Activated CD8-positive, alpha-beta memory T cell treated with anti-CD3 and anti-CD28 coated beads, Interleukin-2, amount 50 U/mL, for 24 hours (primary cell): Measurements from ENCODE around the gene TACC3.
A peak's percentile ranks its signal among the peaks of the same experiment; 100 is the strongest.

Experiments
- DNase-seq: peaks from one replicate; pipeline ENCODE4 v3.0.0-alpha.2; 2020; ENCODE audit errors: extremely low read depth

TACC3 gene

DNA sequence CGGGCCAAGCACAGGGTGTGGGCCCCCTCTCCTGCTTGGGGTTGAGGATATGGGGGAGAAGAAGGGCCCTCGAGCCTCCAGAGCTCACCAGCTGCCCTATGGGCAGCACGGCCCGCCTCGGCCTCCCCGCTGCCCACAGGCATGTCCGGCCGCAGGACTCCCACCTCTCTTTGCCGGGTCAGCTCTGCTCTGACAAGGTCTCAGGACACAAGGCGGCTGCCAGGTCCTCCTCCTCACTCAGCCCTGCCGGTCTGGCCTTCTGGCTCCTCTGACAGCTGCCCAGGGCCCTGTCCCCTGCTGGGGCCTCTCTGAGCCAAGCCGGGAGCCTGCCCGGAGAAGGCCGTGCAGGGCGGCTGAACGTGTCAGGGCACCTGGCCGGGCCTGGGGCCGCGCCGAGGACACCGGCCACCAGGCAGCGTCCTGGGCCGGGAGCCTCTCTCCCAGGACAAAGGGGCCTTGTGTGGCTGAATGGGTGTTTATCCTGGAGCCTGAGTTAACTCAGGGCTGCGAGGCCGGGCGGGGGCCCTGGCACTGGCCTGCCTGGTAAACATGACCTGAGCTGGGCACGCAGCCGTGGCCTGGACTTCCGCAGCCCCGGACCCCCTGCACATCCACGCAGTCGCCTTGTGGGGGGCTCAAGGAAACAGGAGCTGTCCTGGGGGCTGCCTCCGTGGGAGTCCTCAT is 25.7 kb downstream of the TACC3 start:
- DNase-seq: no peak

DNA sequence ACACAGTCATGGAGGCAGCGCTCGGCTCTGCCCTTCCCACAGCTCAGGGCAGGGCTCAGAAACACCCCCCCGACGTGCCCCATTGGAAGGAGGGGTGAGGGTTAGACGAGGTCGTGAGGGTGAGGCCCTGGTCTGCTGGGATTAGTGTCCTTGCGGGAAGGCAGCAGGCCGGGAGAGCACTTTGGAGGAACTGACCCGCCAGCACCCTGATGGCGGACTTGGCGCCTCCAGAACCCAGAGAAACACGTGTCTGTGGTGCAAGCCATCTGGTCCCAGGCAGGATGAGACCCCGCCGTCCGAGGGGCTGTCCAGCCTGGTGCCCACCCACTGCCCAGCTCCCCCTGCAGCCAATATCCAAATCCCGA is 26.3 kb downstream of the TACC3 start:
- no peak for DNase-seq

DNA sequence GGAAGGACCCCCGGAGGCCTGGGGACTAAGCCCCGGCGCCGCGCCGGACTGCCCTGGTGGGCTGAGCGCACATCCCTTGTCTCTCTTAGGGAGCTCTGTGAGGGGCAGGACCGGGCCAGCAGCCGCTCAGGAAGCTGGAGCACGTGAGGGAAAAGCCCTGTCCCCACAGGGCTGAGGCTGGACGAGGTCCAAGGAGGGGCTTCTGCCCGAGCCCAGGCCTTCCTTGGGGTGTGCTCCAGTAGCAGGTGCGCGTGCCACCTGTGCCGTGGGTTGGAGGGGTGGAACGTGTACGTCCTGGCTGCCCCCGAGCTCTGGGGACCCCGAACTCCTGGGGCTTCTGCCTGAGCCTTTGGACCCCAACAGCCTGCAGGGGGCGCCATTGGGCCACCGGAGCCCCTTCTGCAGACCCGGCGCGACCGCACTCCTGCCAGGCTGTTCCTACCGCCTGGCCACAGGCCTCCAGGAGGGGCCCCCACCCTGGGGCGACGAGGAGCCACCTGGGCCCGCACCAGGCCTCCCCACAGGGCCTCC is 27.2 kb downstream of the TACC3 start:
- DNase-seq: peak; percentile 39

DNA sequence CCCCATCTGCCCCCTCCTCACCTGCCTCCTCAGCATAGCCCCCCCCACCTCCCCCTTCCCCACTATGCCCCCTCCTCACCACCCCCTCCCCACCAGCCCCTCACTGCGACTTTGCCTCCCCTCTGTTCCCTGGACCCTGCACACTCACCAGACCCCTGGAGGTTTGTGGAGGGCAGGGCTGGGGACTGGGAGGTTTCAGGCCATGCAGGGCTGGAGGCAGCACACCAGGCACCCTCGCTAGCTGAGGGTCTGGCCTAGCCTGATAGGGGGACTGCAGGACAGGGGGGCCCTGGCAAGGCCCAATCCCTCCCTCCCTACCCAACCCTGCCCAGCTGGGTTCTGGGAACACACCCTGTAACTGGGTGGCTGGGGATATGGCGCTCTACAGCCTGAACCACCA is 28.0 kb downstream of the TACC3 start:
- no peak for DNase-seq

DNA sequence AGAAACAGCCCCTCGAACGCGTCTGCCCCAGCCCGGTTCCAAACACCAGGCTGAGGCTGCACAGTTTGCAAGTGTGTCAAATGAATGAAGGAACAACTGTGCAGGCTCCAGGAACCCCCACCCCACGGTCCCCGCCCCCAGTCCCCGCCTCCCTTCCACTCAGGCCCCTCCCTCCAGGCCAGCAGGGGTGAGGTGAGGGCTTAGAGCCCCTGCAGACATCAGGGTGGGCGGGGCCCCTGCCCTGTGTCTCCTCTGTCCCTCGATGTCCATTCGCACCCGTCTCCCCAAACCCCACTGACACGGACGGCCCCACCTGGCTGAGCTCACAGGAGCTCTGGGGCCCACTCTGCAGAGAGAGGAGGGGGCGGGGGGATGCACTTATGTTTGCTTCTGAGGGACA is 28.5 kb downstream of the TACC3 start:
- DNase-seq: no peak

DNA sequence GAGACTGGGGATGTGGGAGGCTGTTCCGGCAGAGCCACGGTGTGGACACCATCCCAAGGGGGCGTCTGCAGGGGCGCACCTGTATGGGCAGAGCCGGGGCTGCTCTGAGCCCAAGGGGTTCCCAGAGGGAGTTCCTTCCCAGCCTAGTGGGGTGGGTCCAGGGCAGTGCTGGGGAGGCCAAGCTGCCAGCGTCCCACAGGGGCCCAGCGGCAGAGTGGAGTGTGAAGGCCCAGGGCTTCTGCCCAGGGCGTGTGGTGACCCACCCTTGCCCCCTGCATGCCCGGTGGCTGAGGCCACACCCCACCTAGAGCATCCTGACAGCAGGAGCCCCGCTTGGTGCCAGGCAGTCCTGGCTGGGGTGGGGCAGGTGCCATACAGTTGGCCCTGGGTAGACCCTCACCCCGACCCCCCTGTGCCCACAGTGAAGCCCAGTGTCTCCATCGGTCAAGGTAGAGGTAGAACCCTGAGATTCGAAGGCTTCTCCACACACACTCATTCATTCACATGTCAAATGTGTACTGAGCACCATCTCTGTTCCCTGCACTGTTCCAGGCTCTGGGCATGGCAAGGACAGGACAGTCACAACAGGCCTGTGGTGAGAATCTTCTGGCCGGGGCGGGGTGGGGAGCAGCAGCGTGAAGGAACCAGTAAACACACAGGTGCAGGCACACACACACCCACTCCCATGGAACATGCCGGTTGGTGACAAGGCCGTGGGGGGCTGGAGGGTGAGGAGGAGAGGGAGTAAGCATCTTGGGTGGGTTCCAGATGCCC is 29.2 kb downstream of the TACC3 start:
- no peak for DNase-seq

DNA sequence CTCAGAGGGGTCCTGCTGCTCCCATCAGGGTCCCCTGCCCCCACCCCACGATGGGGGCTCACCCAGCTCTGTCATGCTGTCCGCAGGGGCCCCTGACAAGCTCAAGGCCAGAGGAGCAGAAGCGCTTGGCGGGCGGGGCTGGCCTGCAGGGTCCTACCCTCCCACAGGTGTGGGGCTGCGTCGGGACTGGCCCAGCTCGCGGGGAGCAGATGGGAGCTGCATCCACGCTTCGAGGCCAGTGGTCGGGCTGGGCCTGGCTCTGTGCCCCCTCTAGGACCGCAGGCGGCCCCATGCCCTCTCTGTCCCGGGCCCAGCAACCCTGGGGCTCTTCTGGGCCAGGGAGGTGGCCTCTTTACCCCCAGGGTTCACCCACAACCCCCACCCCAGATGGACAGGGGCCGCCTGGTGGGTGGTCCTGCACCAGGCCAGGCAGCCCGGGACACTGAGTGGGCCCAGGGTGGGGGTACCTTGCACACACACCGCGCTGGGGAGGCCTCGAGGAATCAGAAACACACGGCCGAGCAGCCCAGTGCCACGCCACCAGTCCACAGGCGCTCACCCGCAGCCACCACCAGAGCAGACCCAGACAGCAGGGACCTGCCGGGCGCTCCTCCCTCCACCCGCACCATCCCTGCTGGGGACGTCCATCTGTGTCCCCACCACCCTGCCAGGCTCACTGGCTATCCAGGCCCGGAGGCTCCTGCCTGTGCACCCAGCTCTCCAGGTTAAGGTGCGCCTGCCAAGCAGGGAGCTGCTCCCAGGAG is 30.0 kb downstream of the TACC3 start:
- no peak for DNase-seq

DNA sequence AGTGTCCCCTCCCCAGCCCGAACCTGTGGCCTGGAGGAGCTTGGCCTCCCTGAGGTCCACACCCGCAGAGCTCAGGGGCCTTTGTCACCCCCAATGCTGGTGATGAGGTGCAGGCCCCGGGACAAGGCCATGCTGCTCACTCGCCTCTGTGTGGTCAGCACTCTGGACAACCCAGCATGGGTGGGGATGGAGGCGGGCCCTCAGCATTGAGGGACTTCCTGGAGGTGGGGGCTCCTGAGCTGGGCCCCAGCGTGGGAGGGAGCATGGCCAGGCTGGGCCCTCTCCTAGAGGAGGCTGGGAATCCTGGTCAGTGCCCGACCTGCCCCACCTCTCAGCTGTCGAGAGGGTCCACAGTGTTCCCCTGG is 30.6 kb downstream of the TACC3 start:
- no peak for DNase-seq

DNA sequence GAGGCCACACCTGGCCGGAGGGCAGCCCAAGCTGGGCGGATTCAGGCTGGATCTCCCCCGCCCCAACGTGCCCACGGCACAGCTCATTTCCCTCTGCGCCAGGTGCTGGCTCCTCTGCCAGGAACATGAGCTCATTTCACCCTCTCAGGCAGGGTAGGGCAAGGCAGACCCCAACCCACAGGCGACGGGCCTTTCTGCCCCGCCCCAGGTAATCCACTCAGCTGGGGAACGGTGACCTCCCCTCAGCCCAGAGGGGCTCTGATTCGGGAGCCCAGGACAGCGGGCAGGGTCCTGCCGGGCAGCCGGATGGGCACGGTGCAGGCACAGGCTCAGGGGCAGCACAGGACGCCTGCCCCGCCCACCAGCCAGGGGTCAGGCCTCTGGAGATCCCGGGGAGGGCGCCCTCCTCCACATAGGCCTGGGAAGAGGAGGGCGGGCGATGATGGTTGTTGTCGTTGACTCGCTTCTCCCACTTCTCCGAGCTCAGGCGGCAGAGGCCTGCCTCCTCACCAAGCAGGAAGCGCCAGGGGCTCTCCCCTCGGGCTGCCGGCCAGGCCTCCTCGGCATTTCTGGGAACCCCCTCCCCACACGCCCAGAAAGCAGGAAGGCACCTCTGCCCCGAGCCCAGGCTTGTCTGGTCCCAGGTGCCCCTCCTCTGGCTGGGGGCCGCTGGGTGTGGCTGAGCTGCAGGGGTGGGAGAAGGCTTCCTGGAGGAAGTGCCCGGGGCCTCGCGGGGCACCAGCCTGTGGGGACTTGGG is 31.1 kb downstream of the TACC3 start:
- DNase-seq: no peak

DNA sequence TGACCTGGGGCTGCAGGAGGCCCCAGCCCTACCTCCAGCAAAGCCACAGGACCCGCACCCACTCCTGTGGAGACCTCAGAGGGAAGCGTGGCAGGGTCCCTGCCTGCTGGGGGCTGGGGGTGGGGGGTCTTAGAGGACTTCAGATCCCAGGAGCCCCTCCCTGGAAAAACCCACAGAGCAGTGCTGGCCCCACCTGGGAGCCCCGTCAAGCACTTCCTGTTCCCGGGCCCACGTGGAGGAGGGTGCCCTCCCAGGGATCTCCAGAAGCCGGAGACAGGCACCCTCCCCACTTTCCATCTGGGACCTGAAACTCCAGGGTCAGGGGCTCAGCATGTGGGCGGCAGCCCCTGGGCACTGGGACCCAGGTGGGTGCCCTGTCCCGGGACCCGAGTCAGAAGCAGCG is 32.0 kb downstream of the TACC3 start:
- no peak for DNase-seq

DNA sequence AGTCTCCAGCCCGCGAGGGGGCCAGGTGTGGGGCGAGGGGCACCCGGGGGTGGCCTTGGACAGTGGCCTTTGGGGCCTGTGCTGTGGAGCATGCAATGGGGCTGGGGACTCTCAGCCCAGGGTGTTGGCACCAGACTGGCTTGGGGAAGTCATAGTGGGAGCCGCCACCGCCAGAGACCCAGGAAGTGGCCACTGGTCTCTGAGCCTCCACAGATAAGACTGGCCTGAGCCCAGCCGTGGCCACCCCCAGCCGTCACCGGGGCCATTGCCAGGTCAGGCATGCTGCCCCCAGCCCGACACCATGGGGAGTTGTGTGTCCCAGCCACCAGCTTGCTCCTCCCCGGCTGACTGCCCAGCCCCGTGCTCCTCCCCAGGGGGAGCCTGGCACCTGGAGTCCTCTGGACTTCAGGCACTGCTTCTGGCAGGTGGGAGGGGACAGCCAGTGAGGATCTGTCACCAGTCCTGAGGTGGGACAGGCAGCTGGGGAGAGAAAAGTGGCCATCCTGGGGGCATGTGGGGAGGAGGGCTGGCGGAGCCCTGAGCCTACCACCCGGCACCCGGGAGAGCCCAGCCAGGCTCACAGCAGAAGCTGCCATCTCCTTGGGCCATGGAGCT is 32.5 kb downstream of the TACC3 start:
- no peak for DNase-seq

DNA sequence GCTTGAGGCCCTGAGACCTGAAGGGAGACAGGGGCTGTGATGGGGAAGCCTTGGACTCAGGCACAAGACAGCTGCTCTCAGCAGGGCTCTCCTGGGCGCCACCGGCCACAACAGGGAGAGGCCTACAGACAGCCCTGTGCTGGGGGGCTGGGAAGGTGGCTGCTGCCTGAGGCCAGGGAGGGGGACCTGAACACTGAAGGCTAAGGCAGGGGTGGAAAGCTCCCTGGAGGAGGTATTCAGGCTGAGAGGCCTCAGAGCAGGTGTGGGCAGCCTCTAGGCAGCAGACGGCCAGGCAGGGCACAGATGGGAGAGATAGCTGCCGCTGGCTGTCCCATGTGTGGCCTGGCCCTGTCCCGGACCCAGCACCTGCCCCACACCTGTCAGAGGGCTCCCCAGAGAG is 33.0 kb downstream of the TACC3 start:
- DNase-seq: no peak

DNA sequence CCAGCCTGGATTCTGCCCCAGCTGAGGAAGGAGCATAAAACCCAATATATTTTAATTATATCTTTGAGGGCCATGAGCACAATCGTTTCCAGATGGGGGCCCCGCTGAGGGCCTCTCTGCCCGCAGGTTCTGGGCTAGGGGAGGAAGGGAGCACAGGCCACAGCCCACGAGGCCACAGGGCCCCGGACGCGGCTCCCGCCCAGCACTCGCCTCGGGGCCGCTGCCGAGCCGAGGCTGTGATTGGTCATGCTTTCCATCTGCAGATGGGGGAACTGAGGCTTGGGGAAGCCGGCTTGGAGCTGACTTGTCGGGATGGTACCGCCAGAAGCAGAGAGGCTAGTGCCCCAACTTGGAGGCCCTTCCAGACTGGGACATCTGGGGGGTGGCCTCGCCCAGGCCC is 34.0 kb downstream of the TACC3 start:
- no peak for DNase-seq

DNA sequence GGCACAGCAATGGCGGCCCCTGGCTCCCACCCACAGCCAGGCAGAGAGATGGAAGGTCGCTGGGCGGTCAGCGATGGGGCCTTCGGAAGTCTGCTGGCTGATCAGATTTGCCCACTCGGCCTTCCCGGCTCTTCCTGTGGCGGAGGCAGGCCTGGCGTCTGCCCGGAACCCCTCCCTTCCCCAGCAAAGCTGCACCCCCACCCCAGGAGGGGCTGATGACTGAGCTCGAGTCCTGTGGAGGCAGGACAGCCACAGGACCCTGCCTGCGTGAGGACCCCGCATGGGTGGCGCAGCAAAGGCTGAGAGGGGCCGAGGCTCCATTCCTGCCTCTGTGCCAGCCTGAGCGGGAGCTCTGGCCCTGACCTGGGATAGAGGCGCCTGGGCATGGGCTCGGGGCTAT is 34.8 kb downstream of the TACC3 start:
- no peak for DNase-seq

DNA sequence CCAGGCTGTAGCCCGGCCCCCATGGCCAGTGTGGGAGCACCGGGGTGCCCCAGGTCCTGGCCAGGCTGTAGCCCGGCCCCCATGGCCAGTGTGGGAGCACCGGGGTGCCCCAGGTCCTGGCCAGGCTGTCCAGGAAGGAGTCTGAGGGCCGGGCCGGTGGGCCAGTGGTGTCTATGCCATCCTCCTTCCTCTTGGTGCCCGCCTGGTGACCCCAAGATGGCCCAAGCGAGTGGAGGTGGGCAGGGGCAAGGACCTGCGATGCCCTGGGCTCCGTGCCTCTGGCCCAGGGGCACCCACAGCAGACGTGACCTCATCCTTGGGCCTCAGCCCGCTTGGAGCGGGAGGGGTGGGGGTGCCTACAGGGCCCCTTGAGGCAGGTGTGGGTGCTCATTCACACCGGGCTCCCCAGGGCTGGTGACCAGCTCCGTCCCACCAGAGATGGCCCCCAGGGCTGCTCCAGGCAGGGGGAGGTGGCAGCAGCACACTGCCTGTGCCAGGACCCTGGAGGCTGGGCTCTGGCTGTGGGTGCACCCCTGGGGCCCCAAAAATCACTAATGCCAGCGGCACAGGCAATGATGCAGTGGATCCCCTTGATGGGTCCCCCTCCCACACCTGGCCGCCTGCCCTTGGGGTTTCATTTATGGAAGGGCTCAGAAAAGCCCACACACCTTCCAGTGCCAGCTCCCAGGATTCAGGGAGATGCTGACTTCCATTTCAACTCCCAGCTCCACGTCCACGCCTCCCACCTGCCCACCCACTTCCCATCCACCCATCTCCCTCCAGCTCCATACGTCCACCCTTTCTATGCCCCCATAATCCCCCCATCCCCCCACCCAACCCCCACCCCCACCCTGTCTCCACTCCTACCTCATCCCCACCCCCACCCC is 35.8 kb downstream of the TACC3 start:
- DNase-seq: no peak

DNA sequence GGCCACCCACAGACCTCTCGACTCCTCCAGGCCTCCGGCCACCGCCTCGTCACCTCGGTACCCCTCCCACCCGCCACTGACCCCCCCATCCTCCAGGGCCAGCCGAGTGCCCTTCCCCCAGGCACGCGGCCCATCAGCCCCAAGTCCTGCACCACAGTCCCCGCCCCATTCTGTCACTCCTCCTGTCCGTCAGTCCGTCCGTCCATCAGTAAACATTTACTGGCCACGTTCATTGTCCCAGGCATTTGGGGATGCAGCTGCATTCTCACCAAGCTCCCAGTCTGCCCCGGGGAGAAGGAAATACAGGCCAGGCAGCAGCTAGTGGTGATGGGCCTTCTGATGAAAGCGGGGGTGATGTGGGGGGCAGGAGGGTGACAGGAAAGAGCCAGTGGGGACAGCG is 36.5 kb downstream of the TACC3 start:
- no peak for DNase-seq

DNA sequence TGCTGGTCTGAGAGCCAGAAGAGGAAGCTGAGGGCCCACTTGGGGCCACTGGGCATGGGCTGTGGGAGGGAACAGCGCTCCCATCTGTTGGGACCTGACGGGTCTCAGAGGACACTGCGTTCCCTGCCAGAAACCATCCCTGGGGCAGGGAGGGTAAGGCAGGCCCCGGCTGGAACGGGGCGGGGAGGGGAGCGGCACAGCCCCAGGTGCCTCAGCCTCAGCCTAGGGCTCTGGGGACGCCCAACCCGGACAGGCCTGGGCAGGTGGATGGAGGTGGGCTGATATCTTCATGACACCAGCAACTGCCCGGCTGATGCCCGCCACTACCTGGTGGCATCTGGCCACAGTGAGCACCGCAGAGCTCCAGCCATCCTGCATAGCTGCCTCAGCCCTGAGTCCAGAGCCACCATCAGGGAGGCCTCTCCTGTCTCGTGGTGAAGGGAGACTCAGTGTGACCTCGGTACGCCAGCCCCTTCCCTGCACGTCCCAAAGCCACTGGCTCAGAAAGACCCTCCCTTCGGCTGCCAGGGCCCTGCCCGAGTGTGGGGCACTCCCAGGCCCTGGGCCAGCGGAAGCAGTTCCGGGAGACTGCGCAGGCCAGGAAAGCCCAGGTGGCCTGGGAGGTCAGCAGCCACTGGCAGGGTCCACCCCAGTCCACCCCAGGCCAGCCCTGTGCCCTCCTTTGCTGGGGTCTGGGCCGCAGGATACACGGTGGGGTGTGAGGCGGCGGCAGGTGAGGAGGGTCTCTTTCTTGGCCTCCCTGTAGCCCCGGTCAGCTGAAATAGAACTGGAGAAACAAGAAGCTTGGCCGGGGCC is 37.2 kb downstream of the TACC3 start:
- DNase-seq: no peak

DNA sequence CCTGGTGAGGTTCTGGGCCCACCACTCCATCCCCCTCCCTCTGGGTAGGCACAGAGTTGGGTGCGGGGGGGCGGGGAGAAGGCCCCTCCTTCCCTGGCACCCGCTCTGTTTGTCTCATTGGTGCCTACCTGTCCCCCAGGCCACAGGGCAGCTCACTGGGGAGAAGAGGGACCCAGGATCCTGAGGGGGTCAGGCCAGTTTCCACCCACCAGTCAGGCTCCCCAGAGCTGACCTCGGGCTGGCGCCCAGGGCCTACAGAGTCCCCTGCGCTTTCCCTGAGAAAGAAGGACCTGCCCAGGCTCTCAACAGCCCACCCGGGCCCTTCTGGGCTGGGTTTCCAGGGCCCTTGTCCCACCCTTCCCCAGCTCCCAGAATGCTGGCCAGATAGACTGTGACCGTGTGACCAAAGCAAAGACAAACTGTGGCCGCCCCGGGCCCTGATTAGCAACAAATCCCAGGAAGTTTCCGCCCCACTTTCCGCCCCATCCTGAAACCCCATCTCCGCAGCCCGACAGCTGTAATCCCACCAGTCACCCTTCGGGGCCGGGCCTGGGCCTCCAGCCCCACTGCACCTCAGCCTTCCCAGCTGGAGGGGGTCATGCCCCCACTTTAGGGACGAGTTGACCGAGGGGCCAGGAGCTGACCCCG is 38.0 kb downstream of the TACC3 start:
- DNase-seq: no peak

DNA sequence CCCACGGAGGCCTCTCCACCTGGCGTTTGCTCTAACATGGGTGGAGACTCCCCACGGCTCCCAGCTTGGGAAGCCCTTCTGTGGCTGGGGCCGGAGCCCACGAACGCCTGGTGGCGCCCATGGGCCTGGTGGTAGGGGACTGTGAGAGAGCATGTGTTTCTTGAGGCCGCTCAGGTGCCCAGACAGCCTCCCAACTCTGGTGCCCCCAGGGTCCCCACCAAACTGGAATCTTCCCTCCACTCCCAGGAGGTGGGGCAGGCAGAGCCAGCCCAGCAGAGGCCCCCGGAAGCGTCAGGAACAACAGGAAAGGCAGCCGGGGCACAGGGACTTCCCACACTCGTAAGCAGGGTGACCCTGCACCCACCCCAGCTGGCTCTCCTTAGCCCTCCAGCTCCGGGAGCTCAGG is 38.5 kb downstream of the TACC3 start:
- no peak for DNase-seq
